ENCODE results near the gene PPM1E.

DNA sequence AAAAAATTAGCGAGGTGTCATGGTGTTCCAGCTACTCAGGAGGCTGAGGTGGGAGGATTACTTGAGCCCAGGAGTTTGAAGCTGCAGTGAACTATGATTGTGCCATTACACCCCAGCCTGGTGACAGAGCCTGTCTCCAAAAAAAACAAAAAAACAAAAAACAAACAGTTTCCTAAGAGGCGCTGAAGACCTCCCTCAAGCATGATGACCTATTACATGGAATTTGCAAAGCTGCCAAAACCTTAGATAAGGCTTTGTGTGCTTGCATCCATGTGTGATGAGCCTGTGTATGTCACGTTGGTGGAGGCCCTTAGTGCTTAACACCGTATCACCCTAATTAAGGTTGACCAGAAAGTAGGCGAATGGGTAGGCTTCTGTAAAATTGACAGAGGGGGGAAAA is 143.5 kb downstream of the PPM1E start:
- TF ChIP-seq, protein P1, sequence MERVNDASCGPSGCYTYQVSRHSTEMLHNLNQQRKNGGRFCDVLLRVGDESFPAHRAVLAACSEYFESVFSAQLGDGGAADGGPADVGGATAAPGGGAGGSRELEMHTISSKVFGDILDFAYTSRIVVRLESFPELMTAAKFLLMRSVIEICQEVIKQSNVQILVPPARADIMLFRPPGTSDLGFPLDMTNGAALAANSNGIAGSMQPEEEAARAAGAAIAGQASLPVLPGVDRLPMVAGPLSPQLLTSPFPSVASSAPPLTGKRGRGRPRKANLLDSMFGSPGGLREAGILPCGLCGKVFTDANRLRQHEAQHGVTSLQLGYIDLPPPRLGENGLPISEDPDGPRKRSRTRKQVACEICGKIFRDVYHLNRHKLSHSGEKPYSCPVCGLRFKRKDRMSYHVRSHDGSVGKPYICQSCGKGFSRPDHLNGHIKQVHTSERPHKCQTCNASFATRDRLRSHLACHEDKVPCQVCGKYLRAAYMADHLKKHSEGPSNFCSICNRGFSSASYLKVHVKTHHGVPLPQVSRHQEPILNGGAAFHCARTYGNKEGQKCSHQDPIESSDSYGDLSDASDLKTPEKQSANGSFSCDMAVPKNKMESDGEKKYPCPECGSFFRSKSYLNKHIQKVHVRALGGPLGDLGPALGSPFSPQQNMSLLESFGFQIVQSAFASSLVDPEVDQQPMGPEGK (CRISPR knock-in tag; IDR thresholded peaks at IDR 0.05; ENCODE audit: borderline replicate concordance) = no peak
- TF ChIP-seq RARB (CRISPR knock-in tag; IDR thresholded peaks at IDR 0.05) (no peak), TOX (CRISPR knock-in tag; IDR thresholded peaks at IDR 0.05; ENCODE audit: borderline replicate concordance) (no peak), ESRRG (CRISPR knock-in tag; IDR thresholded peaks at IDR 0.05) (no peak), ARNTL (CRISPR knock-in tag; IDR thresholded peaks at IDR 0.05; ENCODE audit: borderline replicate concordance, low read depth) (no peak), OSR1 (CRISPR knock-in tag; IDR thresholded peaks at IDR 0.05) (no peak), ZFP3 (CRISPR knock-in tag; IDR thresholded peaks at IDR 0.05) (no peak)
- TF ChIP-seq, protein P2, sequence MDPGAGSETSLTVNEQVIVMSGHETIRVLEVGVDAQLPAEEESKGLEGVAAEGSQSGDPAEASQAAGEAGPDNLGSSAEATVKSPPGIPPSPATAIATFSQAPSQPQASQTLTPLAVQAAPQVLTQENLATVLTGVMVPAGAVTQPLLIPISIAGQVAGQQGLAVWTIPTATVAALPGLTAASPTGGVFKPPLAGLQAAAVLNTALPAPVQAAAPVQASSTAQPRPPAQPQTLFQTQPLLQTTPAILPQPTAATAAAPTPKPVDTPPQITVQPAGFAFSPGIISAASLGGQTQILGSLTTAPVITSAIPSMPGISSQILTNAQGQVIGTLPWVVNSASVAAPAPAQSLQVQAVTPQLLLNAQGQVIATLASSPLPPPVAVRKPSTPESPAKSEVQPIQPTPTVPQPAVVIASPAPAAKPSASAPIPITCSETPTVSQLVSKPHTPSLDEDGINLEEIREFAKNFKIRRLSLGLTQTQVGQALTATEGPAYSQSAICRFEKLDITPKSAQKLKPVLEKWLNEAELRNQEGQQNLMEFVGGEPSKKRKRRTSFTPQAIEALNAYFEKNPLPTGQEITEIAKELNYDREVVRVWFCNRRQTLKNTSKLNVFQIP (CRISPR knock-in tag; IDR thresholded peaks at IDR 0.05; ENCODE audit: borderline replicate concordance, low read depth) = no peak
